SU-DHL-6 (cell line): Measurements from ENCODE around the gene IVNS1ABP.

ENCODE experiments used
- H2AFZ ChIP-seq: fragments of 200-600 bp; sonication (generic); 2 replicates; pipeline ENCODE4 v1.6.1; 2014; ENCODE audit warnings: low read depth, mild to moderate bottlenecking, moderate library complexity, mixed read lengths, antibody characterized with exemption, low read length; ENCODE audit not compliant: severe bottlenecking
- H3F3A ChIP-seq: fragments of 200-600 bp; shearing (Covaris generic); 2 replicates; pipeline ENCODE4 v1.6.0; 2016; ENCODE audit warnings: antibody characterized with exemption, mild to moderate bottlenecking; ENCODE audit not compliant: insufficient read depth
- H3K27ac ChIP-seq: fragments of 200-600 bp; sonication (generic); 2 replicates; pipeline ENCODE4 v1.5.1; 2016; ENCODE audit warnings: low read depth, mild to moderate bottlenecking, low read length, moderate library complexity, mixed read lengths
- H3K27me3 ChIP-seq: fragments of 200-600 bp; sonication (generic), shearing (Covaris generic); 2 replicates; pipeline ENCODE4 v1.6.0; 2014; ENCODE audit warnings: mild to moderate bottlenecking, low read length
- H3K36me3 ChIP-seq: fragments of 200-600 bp; sonication (generic); 2 replicates; pipeline ENCODE4 v1.6.1; 2014; ENCODE audit warnings: mild to moderate bottlenecking, low read length, mixed read lengths
- H3K4me2 ChIP-seq: fragments of 300-600, 200-600 bp; shearing (Covaris generic), sonication (generic); 2 replicates; pipeline ENCODE4 v1.6.0; 2014; ENCODE audit warnings: low read length, low read depth, mild to moderate bottlenecking; ENCODE audit not compliant: poor library complexity, severe bottlenecking
- H3K4me3 ChIP-seq: fragments of 200-600 bp; sonication (generic); 2 replicates; pipeline ENCODE4 v1.5.1; 2014; ENCODE audit warnings: antibody characterized with exemption, low read length, mild to moderate bottlenecking, mixed read lengths; ENCODE audit not compliant: insufficient read depth, poor library complexity, severe bottlenecking
- H3K79me2 ChIP-seq: fragments of 200-600 bp; sonication (generic); 2 replicates; pipeline ENCODE4 v1.6.1; 2014; ENCODE audit warnings: mild to moderate bottlenecking, low read length, moderate library complexity; ENCODE audit not compliant: insufficient read depth
- H3K9ac ChIP-seq: fragments of 200-600 bp; sonication (generic); 2 replicates; pipeline ENCODE4 v1.7.0; 2014; ENCODE audit warnings: mild to moderate bottlenecking, low read length
- H3K9me2 ChIP-seq: fragments of 200-600 bp; sonication (generic); replicated peaks from 2 replicates; pipeline ENCODE4 v1.6.1; 2014; ENCODE audit warnings: low read length; ENCODE audit not compliant: insufficient read depth
- H3K9me3 ChIP-seq: fragments of 200-600 bp; sonication (generic); 2 replicates; pipeline ENCODE4 v1.6.1; 2014; ENCODE audit warnings: low read length, mixed read lengths; ENCODE audit not compliant: insufficient read depth
- H4K20me1 ChIP-seq: fragments of 200-600 bp; sonication (generic); 2 replicates; pipeline ENCODE4 v1.6.1; 2014; ENCODE audit warnings: low read depth, mild to moderate bottlenecking, antibody characterized with exemption, low read length, moderate library complexity, mixed read lengths
- CTCF ChIP-seq: fragments of 200-600 bp; sonication (generic); IDR thresholded peaks from one replicate; pipeline ENCODE4 v1.5.1; 2017; ENCODE audit warnings: antibody characterized with exemption, mild to moderate bottlenecking, low read length, moderate library complexity; ENCODE audit not compliant: insufficient read depth, poor library complexity, severe bottlenecking
- EZH2phosphoT487 ChIP-seq: fragments of 200-600 bp; sonication (generic), shearing (Covaris generic); conservative IDR thresholded peaks from 2 replicates; pipeline ENCODE4 v1.6.1; 2018; ENCODE audit warnings: mild to moderate bottlenecking, antibody characterized with exemption, low read length, moderate library complexity, mixed read lengths

IVNS1ABP gene

GRCh38 chr1:185341196-185341781 is 24.2 kb upstream of the IVNS1ABP start:
- Histone ChIP-seq H3K27me3 (no peaks in the 10 kb centered on the region), H3K9me3 (no peaks in the 10 kb centered on the region), H3K36me3 (no peaks in the 10 kb centered on the region), H3K9me2 (no peaks in the 10 kb centered on the region), H3K27ac (no peak overlapping the region), H3K9ac (no peak overlapping the region), H3K4me2 (no peak overlapping the region), H3F3A (no peaks in the 10 kb centered on the region), H3K79me2 (no peaks in the 10 kb centered on the region), H2AFZ (no peak overlapping the region), H3K4me3 (no peak overlapping the region), H4K20me1 (no peaks in the 10 kb centered on the region)
- TF ChIP-seq EZH2phosphoT487 (no peak), CTCF (no peak)

- H3K4me3 ChIP-seq: no peak overlapping the region
- H3K9me3 ChIP-seq: no peaks in the 10 kb centered on the region
- no peak overlapping the region for H3K4me2 ChIP-seq
- H3K9me2 ChIP-seq: no peaks in the 10 kb centered on the region
- no peaks in the 10 kb centered on the region for H3K27me3 ChIP-seq
- H3F3A ChIP-seq: no peaks in the 10 kb centered on the region
- no peak overlapping the region for H3K27ac ChIP-seq
- no peak overlapping the region for H2AFZ ChIP-seq
- no peak overlapping the region for H3K9ac ChIP-seq
- no peaks in the 10 kb centered on the region for H3K36me3 ChIP-seq
- TF ChIP-seq CTCF (no peak), EZH2phosphoT487 (no peak)
- no peaks in the 10 kb centered on the region for H3K79me2 ChIP-seq
- H4K20me1 ChIP-seq: no peaks in the 10 kb centered on the region
Observed at GRCh38 chr1:185338719-185339622, 21.9 kb upstream of the IVNS1ABP start.

- Histone ChIP-seq H3F3A (no peaks in the 10 kb centered on the region), H3K9me2 (no peaks in the 10 kb centered on the region), H3K27me3 (no peaks in the 10 kb centered on the region), H3K9ac (no peak overlapping the region), H3K9me3 (no peaks in the 10 kb centered on the region), H3K27ac (no peak overlapping the region), H3K36me3 (no peaks in the 10 kb centered on the region), H3K4me2 (no peak overlapping the region), H3K79me2 (no peaks in the 10 kb centered on the region), H4K20me1 (no peaks in the 10 kb centered on the region), H3K4me3 (no peak overlapping the region), H2AFZ (no peak overlapping the region)
- no peak for TF ChIP-seq CTCF
- no peak for TF ChIP-seq EZH2phosphoT487
Observed at GRCh38 chr1:185337246-185337645, 20.2 kb upstream of the IVNS1ABP start.
